Colonic mucosa (tissue), 4 donors: ENCODE results near the gene CAMTA1. TPM values are rescaled to one million over a fixed set of nuclear protein-coding genes. Genes with fewer than 3 reads are reported as not detected.

ENCODE experiments used
- DNase-seq: peaks from one replicate; pipeline ENCODE4 v3.0.0-alpha.2; 2020
- H3K27ac ChIP-seq: fragments of 200-600 bp; one replicate; pipeline ENCODE4 v1.8.0; 2021
- H3K27me3 ChIP-seq: fragments of 200-600 bp; one replicate; pipeline ENCODE4 v1.8.0; 2021
- H3K36me3 ChIP-seq: fragments of 200-600 bp; one replicate; pipeline ENCODE4 v1.8.0; 2021
- H3K4me1 ChIP-seq: fragments of 200-600 bp; one replicate; pipeline ENCODE4 v1.8.0; 2021; ENCODE audit warnings: mild to moderate bottlenecking
- H3K4me3 ChIP-seq: fragments of 200-600 bp; one replicate; pipeline ENCODE4 v1.8.0; 2021
- H3K9ac ChIP-seq, 2 donors: one replicate each; pipeline ENCODE4 v1.7.0; 2013; ENCODE audit warnings: control low read depth in 2 of 2, low read depth in 2 of 2, low read length in 2 of 2
- H3K9me3 ChIP-seq: fragments of 200-600 bp; one replicate; pipeline ENCODE4 v1.8.0; 2021
- CTCF ChIP-seq: fragments of 200-600 bp; IDR thresholded peaks from one replicate; pipeline ENCODE4 v1.8.0; 2022; ENCODE audit warnings: antibody characterized with exemption, mild to moderate bottlenecking
- intact Hi-C: fragments of 100-400 bp; cut with DNase I; formaldehyde crosslinking; loops from one replicate; pipeline ENCODE4 v1.14.1; 2022
- total RNA-seq, 2 donors: library from RNA; stranded (reverse); fragmentation: NEBNext Ultra II Directional in 1 of 2; extraction: Animal tissue kit (Norgen Biotek cat#: 25700) in 1 of 2; gene quantifications; one replicate each; pipeline ENCODE4 v1.2.1, GENCODE V29; 2021
- donor health status: healthy.
- donor health status: DM: no; HTN: no; CAD: no.
- donor health status: DM: no; HTN: no; CAD: no.

The CAMTA1 gene
- total RNA-seq, 2 donors from 2014 or later, result 76.8 to 92.8 TPM

GRCh38 chr1:7608628-7609305 is 823.5 kb downstream of the CAMTA1 start:
- Histone ChIP-seq H3K36me3 (no peaks in the 10 kb centered on the region), H3K27ac (no peak overlapping the region), H3K4me1 (no peaks in the 10 kb centered on the region), H3K27me3 (no peaks in the 10 kb centered on the region), H3K4me3 (no peak overlapping the region), H3K9ac (no peak overlapping the region), H3K9me3 (no peaks in the 10 kb centered on the region)
- TF ChIP-seq CTCF, result no peak
- no peak for DNase-seq
- intact Hi-C loops, result no loop called here

GRCh38 chr1:7609311-7609994 is 824.2 kb downstream of the CAMTA1 start:
- Histone ChIP-seq H3K4me3 (no peak overlapping the region), H3K27ac (no peak overlapping the region), H3K9ac (no peak overlapping the region), H3K4me1 (no peaks in the 10 kb centered on the region), H3K36me3 (no peaks in the 10 kb centered on the region), H3K27me3 (no peaks in the 10 kb centered on the region), H3K9me3 (no peaks in the 10 kb centered on the region)
- TF ChIP-seq CTCF, result no peak
- intact Hi-C loops, result no loop called here
- no peak for DNase-seq

GRCh38 chr1:7610106-7610731 is 825.0 kb downstream of the CAMTA1 start:
- no peak for DNase-seq
- Histone ChIP-seq H3K9ac (no peak overlapping the region), H3K9me3 (no peaks in the 10 kb centered on the region), H3K36me3 (no peaks in the 10 kb centered on the region), H3K27me3 (no peaks in the 10 kb centered on the region), H3K27ac (no peak overlapping the region), H3K4me3 (no peak overlapping the region), H3K4me1 (no peaks in the 10 kb centered on the region)
- intact Hi-C loops, result no loop called here
- TF ChIP-seq CTCF, result no peak

- no peaks in the 10 kb centered on the region for H3K36me3 ChIP-seq
- no peaks in the 10 kb centered on the region for H3K4me1 ChIP-seq
- H3K9me3 ChIP-seq, result no peaks in the 10 kb centered on the region
- intact Hi-C loops, result no loop called here
- no peak for DNase-seq
- no peak overlapping the region for H3K4me3 ChIP-seq
- H3K9ac ChIP-seq, result no peak overlapping the region
- no peak for TF ChIP-seq CTCF
- no peaks in the 10 kb centered on the region for H3K27me3 ChIP-seq
- H3K27ac ChIP-seq, result no peak overlapping the region
These were observed 825.7 kb downstream of the CAMTA1 start for GRCh38 chr1:7610936-7611335.

- intact Hi-C loops, result no loop called here
These were observed 826.3 kb downstream of the CAMTA1 start for GRCh38 chr1:7611421-7612010.

More at GRCh38 chr1:7611421-7612010, 826.3 kb downstream of the CAMTA1 start:
- DNase-seq, result no peak
- Histone ChIP-seq H3K9me3 (no peaks in the 10 kb centered on the region), H3K27ac (no peak overlapping the region), H3K27me3 (no peaks in the 10 kb centered on the region), H3K36me3 (no peaks in the 10 kb centered on the region), H3K4me1 (no peaks in the 10 kb centered on the region), H3K4me3 (no peak overlapping the region), H3K9ac (no peak overlapping the region)
- no peak for TF ChIP-seq CTCF
